Panc1 (cell line): ENCODE results near the gene MRPS18A. TPM values are rescaled to one million over a fixed set of nuclear protein-coding genes. Genes with fewer than 3 reads are reported as not detected.

Experiments used
- ATAC-seq: fragments of 200-7000 bp; cut with Tn5 transposase; 2 replicates; pipeline ENCODE4 v1.9.1; 2020; ENCODE audit warnings: mild to moderate bottlenecking, moderate library complexity
- BruUV-seq: library from RNA; stranded (reverse); fragments of 400-500 nt; replicated peaks from 2 replicates; lab custom pipeline; 2021; lab: Mats Ljungman, UMichigan
- CTCF ChIA-PET: fragments of 300-600 bp; sonication (Branson Sonifier 250); formaldehyde crosslinking; loops from one replicate; lab custom pipeline; 2022; ENCODE audit warnings: antibody characterized with exemption; lab: Charles Lee
- POLR2A ChIA-PET: fragments of 300-600 bp; sonication (Branson Sonifier 250); formaldehyde crosslinking; loops from one replicate; lab custom pipeline; 2022; ENCODE audit warnings: antibody characterized with exemption; lab: Charles Lee
- DNase-seq: peaks from one replicate; pipeline ENCODE4 v3.0.0-alpha.2; 2010; ENCODE audit warnings: low read depth, low spot score
- H3K27ac ChIP-seq: 2 replicates; pipeline ENCODE4 v1.5.1; 2011; ENCODE audit warnings: mild to moderate bottlenecking, low read length, inconsistent platforms
- H3K27me3 ChIP-seq: fragments of 200-500 bp; sonication (Bioruptor generic); 2 replicates; pipeline ENCODE4 v1.6.0; 2014; ENCODE audit warnings: low read length, inconsistent platforms; ENCODE audit not compliant: control insufficient read depth, insufficient read depth
- H3K36me3 ChIP-seq: fragments of 200-500 bp; sonication (Bioruptor generic); 2 replicates; pipeline ENCODE4 v1.5.1; 2014; ENCODE audit warnings: inconsistent platforms, mild to moderate bottlenecking, low read length, moderate library complexity; ENCODE audit not compliant: control insufficient read depth, insufficient read depth
- H3K4me1 ChIP-seq: 2 replicates; pipeline ENCODE4 v1.5.1; 2011; ENCODE audit warnings: inconsistent platforms, mild to moderate bottlenecking, low read length, moderate library complexity; ENCODE audit not compliant: control insufficient read depth, insufficient read depth
- H3K4me3 ChIP-seq, 2 experiments: 2 replicates each; pipeline ENCODE4 v1.5.1; 2011 to 2012; ENCODE audit warnings: low read depth in 2 of 2, low read length in 2 of 2, mild to moderate bottlenecking in 2 of 2, inconsistent platforms in 1 of 2, moderate library complexity in 1 of 2
- H3K9me3 ChIP-seq: fragments of 200-500 bp; sonication (Bioruptor generic); 2 replicates; pipeline ENCODE4 v1.5.1; 2014; ENCODE audit warnings: low read depth, mild to moderate bottlenecking, inconsistent platforms, low read length, moderate library complexity; ENCODE audit not compliant: control insufficient read depth, insufficient read depth
- POLR2AphosphoS5 ChIP-seq: IDR thresholded peaks from 2 replicates; pipeline ENCODE4 v1.6.1; 2012; ENCODE audit warnings: mild to moderate bottlenecking, low read depth, low read length, moderate library complexity
- SIN3A ChIP-seq: IDR thresholded peaks from 2 replicates; pipeline ENCODE4 v1.6.1; 2012; ENCODE audit warnings: low read depth, mild to moderate bottlenecking, low read length, moderate library complexity, borderline replicate concordance; ENCODE audit not compliant: insufficient read depth
- TCF7L2 ChIP-seq: IDR thresholded peaks from 2 replicates; pipeline ENCODE4 v1.6.1; 2011; ENCODE audit warnings: mild to moderate bottlenecking, low read depth, low read length, inconsistent platforms
- in situ Hi-C: cut with HindIII; loops from 2 replicates; pipeline ENCODE4 v1.10.0; 2016; ENCODE audit warnings: low sequenced_read_pairs, low pct_unique_long_range_greater_than_20kb
- intact Hi-C: fragments of 100-400 bp; cut with micrococcal nuclease; formaldehyde crosslinking; loops from one replicate; pipeline ENCODE4 v1.10.0; 2022; ENCODE audit not compliant: unreplicated experiment
- total RNA-seq: library from RNA; stranded (reverse); gene quantifications from one replicate; pipeline ENCODE4 v1.2.1, GENCODE V29; 2021; ENCODE audit not compliant: unreplicated experiment
- TF ChIP-seq, protein P1 (sequence below): fragments of 450-650 bp; IDR thresholded peaks from 2 replicates; pipeline ENCODE4 v1.5.1; 2017; ENCODE audit warnings: mild to moderate bottlenecking
- TF ChIP-seq, protein P2 (sequence below), 2 experiments: IDR thresholded peaks; 2 replicates each; pipeline ENCODE4 v1.6.1; 2011 to 2012; ENCODE audit warnings: low read depth in 2 of 2, control low read depth in 1 of 2, low read length in 1 of 2, mild to moderate bottlenecking in 1 of 2, moderate library complexity in 1 of 2; ENCODE audit not compliant: insufficient read depth in 1 of 2

MRPS18A gene
- total RNA-seq, 1 experiment from 2014 or later: 45.8 TPM

DNA sequence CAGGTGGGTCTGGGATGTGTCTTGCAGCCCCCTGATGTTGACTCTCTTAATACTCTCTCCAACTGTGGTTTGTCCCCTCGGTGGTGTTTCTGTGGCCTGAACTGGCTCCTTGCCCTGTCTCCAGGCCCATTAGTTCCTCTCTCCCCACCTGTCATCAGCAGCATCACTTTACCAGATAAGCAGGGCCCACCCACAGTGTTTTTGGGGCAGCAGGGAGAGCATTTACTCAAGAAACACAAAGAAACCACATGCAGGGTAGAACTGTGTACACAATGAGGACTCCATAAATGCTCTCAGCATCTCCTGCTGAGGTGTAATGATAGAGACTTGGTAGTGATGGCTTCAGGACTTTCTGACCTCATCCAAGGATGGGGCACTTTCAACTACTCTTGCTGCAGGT, 20.2 kb upstream of the MRPS18A start:
- no peaks in the 10 kb centered on the region for H3K36me3 ChIP-seq
- ChIA-PET CTCF (no interaction called here), POLR2A (no interaction called here)
- H3K4me1 ChIP-seq: no peaks in the 10 kb centered on the region; the same call in none of the 2 replicates
- in situ Hi-C loops: no loop called here
- ATAC-seq (no peak), DNase-seq (no peak)
- H3K9me3 ChIP-seq: no peaks in the 10 kb centered on the region
- no TSS peak for BruUV-seq
- no peaks in the 10 kb centered on the region for H3K27me3 ChIP-seq
- intact Hi-C loops: no loop called here
- no peak overlapping the region for H3K27ac ChIP-seq
- TF ChIP-seq TCF7L2: no peak
- TF ChIP-seq POLR2AphosphoS5: no peak
- TF ChIP-seq, protein P1, sequence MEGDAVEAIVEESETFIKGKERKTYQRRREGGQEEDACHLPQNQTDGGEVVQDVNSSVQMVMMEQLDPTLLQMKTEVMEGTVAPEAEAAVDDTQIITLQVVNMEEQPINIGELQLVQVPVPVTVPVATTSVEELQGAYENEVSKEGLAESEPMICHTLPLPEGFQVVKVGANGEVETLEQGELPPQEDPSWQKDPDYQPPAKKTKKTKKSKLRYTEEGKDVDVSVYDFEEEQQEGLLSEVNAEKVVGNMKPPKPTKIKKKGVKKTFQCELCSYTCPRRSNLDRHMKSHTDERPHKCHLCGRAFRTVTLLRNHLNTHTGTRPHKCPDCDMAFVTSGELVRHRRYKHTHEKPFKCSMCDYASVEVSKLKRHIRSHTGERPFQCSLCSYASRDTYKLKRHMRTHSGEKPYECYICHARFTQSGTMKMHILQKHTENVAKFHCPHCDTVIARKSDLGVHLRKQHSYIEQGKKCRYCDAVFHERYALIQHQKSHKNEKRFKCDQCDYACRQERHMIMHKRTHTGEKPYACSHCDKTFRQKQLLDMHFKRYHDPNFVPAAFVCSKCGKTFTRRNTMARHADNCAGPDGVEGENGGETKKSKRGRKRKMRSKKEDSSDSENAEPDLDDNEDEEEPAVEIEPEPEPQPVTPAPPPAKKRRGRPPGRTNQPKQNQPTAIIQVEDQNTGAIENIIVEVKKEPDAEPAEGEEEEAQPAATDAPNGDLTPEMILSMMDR: no peak
- TF ChIP-seq SIN3A: no peak
- TF ChIP-seq, protein P2, sequence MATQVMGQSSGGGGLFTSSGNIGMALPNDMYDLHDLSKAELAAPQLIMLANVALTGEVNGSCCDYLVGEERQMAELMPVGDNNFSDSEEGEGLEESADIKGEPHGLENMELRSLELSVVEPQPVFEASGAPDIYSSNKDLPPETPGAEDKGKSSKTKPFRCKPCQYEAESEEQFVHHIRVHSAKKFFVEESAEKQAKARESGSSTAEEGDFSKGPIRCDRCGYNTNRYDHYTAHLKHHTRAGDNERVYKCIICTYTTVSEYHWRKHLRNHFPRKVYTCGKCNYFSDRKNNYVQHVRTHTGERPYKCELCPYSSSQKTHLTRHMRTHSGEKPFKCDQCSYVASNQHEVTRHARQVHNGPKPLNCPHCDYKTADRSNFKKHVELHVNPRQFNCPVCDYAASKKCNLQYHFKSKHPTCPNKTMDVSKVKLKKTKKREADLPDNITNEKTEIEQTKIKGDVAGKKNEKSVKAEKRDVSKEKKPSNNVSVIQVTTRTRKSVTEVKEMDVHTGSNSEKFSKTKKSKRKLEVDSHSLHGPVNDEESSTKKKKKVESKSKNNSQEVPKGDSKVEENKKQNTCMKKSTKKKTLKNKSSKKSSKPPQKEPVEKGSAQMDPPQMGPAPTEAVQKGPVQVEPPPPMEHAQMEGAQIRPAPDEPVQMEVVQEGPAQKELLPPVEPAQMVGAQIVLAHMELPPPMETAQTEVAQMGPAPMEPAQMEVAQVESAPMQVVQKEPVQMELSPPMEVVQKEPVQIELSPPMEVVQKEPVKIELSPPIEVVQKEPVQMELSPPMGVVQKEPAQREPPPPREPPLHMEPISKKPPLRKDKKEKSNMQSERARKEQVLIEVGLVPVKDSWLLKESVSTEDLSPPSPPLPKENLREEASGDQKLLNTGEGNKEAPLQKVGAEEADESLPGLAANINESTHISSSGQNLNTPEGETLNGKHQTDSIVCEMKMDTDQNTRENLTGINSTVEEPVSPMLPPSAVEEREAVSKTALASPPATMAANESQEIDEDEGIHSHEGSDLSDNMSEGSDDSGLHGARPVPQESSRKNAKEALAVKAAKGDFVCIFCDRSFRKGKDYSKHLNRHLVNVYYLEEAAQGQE (IDR thresholded peaks at IDR 0.05; ENCODE audit: insufficient read depth in 1 of 2, low read depth in 2 of 2, low read length in 1 of 2): no peak
- H3K4me3 ChIP-seq: no peak overlapping the region

DNA sequence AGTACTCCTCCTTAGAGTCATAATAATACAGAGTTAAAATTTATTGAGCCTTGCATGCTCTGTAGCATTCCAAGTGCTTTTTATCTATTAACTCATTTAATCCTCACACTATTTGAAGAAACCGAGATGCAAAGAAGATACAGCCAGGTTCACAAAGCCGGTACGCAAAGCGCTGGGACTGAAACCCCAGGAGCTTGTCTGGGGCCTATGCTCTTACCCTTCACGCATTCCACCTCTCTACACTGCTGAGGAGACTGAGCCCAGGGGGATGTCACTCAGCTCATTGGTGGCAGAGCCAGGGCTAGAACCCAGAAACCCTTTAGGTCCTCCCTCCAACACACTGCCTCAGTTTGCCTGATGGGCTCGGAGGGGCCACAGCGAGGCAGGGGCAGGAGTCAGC, 19.7 kb upstream of the MRPS18A start:
- H3K4me3 ChIP-seq: no peak overlapping the region
- H3K27ac ChIP-seq: no peak overlapping the region
- ChIA-PET POLR2A (no interaction called here), CTCF (no interaction called here)
- no peaks in the 10 kb centered on the region; the same call in none of the 2 replicates for H3K4me1 ChIP-seq
- H3K27me3 ChIP-seq: no peaks in the 10 kb centered on the region
- in situ Hi-C loops (no loop called here), intact Hi-C loops (no loop called here)
- no peaks in the 10 kb centered on the region for H3K9me3 ChIP-seq
- DNase-seq (no peak), ATAC-seq (no peak)
- TF ChIP-seq SIN3A (no peak), TCF7L2 (no peak)
- TF ChIP-seq, protein P2 (IDR thresholded peaks at IDR 0.05; ENCODE audit: insufficient read depth in 1 of 2, low read depth in 2 of 2, low read length in 1 of 2): no peak
- no peaks in the 10 kb centered on the region for H3K36me3 ChIP-seq
- BruUV-seq: no TSS peak
